Kidney epithelial cell (primary cell): ENCODE measurements around the gene PCDH15. TPM values are rescaled to one million over a fixed set of nuclear protein-coding genes. Genes with fewer than 3 reads are reported as not detected.
"Not testable (repeated sequence)": the region's sequence is repeated elsewhere in the genome, so short reads cannot be mapped to it uniquely, and the experiment has no call there.

Source experiments
- DNase-seq: peaks from one replicate; pipeline ENCODE4 v3.0.0-alpha.2; 2010; ENCODE audit warnings: low read depth
- H3K27me3 ChIP-seq: 2 replicates; pipeline ENCODE4 v1.6.0; 2011; ENCODE audit warnings: low read length; ENCODE audit not compliant: control insufficient read depth, insufficient read depth
- H3K36me3 ChIP-seq: 2 replicates; pipeline ENCODE4 v1.5.1; 2011; ENCODE audit warnings: low read length; ENCODE audit not compliant: control insufficient read depth, insufficient read depth
- H3K4me3 ChIP-seq: 2 replicates; pipeline ENCODE4 v1.5.1; 2011; ENCODE audit warnings: low read depth, mild to moderate bottlenecking, control low read depth, low read length
- CTCF ChIP-seq: IDR thresholded peaks from 2 replicates; pipeline ENCODE4 v1.5.1; 2011; ENCODE audit warnings: mild to moderate bottlenecking, moderate library complexity, low read length, control low read depth, inconsistent platforms; ENCODE audit not compliant: insufficient read depth, poor library complexity, severe bottlenecking
- total RNA-seq: library from RNA; depleted of rRNA; stranded (reverse); fragments of >200 nt; gene quantifications from 2 replicates; pipeline ENCODE4 v1.2.3, GENCODE V29; 2015

PCDH15 gene
- total RNA-seq, 1 donor from 2014 or later = not detected

- no peak for TF ChIP-seq CTCF
- Histone ChIP-seq H3K36me3 (no peaks in the 10 kb centered on the region), H3K27me3 (no peaks in the 10 kb centered on the region), H3K4me3 (no peak overlapping the region)
- peak; percentile 71 for DNase-seq
These were observed 241.5 kb downstream of the PCDH15 start for GRCh38 chr10:54559498-54559897.

GRCh38 chr10:54554028-54554427 is 247.0 kb downstream of the PCDH15 start:
- Histone ChIP-seq H3K4me3 (no peak overlapping the region), H3K27me3 (no peaks in the 10 kb centered on the region), H3K36me3 (no peaks in the 10 kb centered on the region)
- no peak for TF ChIP-seq CTCF
- no peak for DNase-seq

- no peak for DNase-seq
- no peak overlapping the region for H3K4me3 ChIP-seq
- H3K36me3 ChIP-seq = no peaks in the 10 kb centered on the region
- no peaks in the 10 kb centered on the region for H3K27me3 ChIP-seq
- no peak for TF ChIP-seq CTCF
These were observed 251.0 kb downstream of the PCDH15 start for GRCh38 chr10:54550016-54550415.

GRCh38 chr10:54531296-54531695 is 269.7 kb downstream of the PCDH15 start:
- Histone ChIP-seq H3K4me3 (no peak overlapping the region), H3K36me3 (no peaks in the 10 kb centered on the region), H3K27me3 (no peaks in the 10 kb centered on the region)
- DNase-seq = no peak
- TF ChIP-seq CTCF = no peak

- H3K4me3 ChIP-seq = no peak overlapping the region
- TF ChIP-seq CTCF = no peak
- no peaks in the 10 kb centered on the region for H3K27me3 ChIP-seq
- DNase-seq = no peak
- no peaks in the 10 kb centered on the region for H3K36me3 ChIP-seq
These were observed 270.7 kb downstream of the PCDH15 start for GRCh38 chr10:54530299-54530698.

GRCh38 chr10:54525816-54526215 is 275.2 kb downstream of the PCDH15 start:
- no peak for TF ChIP-seq CTCF
- no peaks in the 10 kb centered on the region for H3K36me3 ChIP-seq
- DNase-seq = no peak
- no peak overlapping the region for H3K4me3 ChIP-seq
- H3K27me3 ChIP-seq = no peaks in the 10 kb centered on the region

- not testable (repeated sequence) for DNase-seq, H3K27me3 ChIP-seq, H3K36me3 ChIP-seq, H3K4me3 ChIP-seq
These were observed 285.8 kb downstream of the PCDH15 start for GRCh38 chr10:54515244-54515643.
